ENCODE data around the gene LACC1. TPM values are rescaled to one million over a fixed set of nuclear protein-coding genes. Genes with fewer than 3 reads are reported as not detected.

LACC1 gene
- total RNA-seq, 1 donor from 2014 or later: 1.7 TPM

DNA sequence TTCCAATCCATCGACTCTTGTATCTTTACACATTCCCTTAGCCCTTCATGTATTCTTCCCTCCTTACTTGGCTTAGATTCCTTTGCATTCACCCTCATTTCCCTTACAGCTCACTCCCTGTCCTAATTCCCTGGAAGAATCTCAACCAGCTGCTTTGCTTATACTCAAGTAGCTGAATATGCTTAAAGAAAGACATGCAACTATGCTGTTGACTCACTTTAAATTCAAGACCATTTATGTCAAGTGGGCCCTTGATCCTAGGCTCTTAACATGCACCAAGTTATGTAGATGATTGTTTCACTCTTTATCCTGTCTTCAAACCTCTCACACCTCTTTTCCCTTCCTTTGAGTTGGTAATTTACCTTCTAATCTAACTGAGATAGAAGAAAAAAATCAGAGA is 7.5 kb upstream of the LACC1 start:
- no peak overlapping the region for H3K9ac ChIP-seq
- no peaks in the 10 kb centered on the region for H3K27me3 Mint-ChIP-seq (ENCODE audit: insufficient read depth, low read depth)
- peaks cover 2% of the 10 kb centered on the region for H3K36me3 Mint-ChIP-seq
- no peak overlapping the region for H3K27ac Mint-ChIP-seq
- DNase-seq (ENCODE audit: low spot score): no peak
- no peaks in the 10 kb centered on the region for H3K9me3 ChIP-seq (ENCODE audit: low read depth)
- H3K27ac ChIP-seq: no peak overlapping the region
- H3K4me2 ChIP-seq: no peak overlapping the region
- H3K4me3 Mint-ChIP-seq: no peak overlapping the region
- no peaks in the 10 kb centered on the region for H3K4me1 Mint-ChIP-seq
- H3K27me3 ChIP-seq: no peaks in the 10 kb centered on the region
- no peaks in the 10 kb centered on the region for H3K4me1 ChIP-seq
- no peak overlapping the region for H2AFZ ChIP-seq (replicated peaks)
- H3K36me3 ChIP-seq: no peaks in the 10 kb centered on the region
- H3F3A ChIP-seq (ENCODE audit: low read depth): peaks cover 9% of the 10 kb centered on the region
- H3K4me3 ChIP-seq: no peak overlapping the region
- no peaks in the 10 kb centered on the region for H3K79me2 ChIP-seq (ENCODE audit: low read depth)
- no peaks in the 10 kb centered on the region for H4K20me1 ChIP-seq (ENCODE audit: low read depth)
- TF ChIP-seq EZH2 (IDR thresholded peaks at IDR 0.05) (no peak), EZH2phosphoT487 (IDR thresholded peaks at IDR 0.05) (no peak)
- TF ChIP-seq, protein P1, sequence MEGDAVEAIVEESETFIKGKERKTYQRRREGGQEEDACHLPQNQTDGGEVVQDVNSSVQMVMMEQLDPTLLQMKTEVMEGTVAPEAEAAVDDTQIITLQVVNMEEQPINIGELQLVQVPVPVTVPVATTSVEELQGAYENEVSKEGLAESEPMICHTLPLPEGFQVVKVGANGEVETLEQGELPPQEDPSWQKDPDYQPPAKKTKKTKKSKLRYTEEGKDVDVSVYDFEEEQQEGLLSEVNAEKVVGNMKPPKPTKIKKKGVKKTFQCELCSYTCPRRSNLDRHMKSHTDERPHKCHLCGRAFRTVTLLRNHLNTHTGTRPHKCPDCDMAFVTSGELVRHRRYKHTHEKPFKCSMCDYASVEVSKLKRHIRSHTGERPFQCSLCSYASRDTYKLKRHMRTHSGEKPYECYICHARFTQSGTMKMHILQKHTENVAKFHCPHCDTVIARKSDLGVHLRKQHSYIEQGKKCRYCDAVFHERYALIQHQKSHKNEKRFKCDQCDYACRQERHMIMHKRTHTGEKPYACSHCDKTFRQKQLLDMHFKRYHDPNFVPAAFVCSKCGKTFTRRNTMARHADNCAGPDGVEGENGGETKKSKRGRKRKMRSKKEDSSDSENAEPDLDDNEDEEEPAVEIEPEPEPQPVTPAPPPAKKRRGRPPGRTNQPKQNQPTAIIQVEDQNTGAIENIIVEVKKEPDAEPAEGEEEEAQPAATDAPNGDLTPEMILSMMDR (IDR thresholded peaks at IDR 0.05): no peak
- H3K9me3 Mint-ChIP-seq: no peaks in the 10 kb centered on the region

DNA sequence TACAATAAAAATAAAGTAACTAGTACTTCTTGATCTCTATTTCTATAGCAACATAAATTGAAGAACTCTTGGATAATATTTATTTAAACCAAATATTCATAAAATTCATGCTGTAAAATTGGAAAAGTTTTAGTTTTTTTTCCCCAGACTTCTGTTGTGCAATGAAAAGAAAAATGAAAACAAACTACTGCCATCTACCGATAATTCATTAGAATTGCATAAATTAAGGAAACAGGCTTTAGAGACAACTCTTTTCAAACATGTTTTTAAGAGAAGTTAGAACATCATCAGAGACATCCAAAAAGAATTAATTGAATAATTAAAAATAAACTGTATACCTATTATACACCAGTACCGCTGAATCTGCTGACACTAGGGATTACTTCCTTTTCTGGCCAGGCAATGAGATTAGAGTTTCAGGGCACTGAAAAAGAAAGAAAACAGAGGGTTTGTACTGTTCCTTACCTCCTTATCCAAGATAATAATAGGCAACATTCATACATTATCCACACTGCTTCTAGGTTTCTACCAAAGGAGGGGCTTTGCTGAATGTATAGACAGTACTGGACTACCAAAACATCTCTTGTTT is 5.1 kb upstream of the LACC1 start:
- Histone ChIP-seq H3K4me3 (no peak overlapping the region), H3K79me2 (ENCODE audit: low read depth) (peaks cover 7% of the 10 kb centered on the region), H3K27me3 (peaks cover 1% of the 10 kb centered on the region), H2AFZ (replicated peaks) (no peak overlapping the region), H3F3A (ENCODE audit: low read depth) (peaks cover 9% of the 10 kb centered on the region), H3K4me1 (peaks cover 11% of the 10 kb centered on the region), H3K27ac (no peak overlapping the region), H3K36me3 (no peaks in the 10 kb centered on the region), H3K9me3 (ENCODE audit: low read depth) (no peaks in the 10 kb centered on the region), H4K20me1 (ENCODE audit: low read depth) (no peaks in the 10 kb centered on the region), H3K9ac (no peak overlapping the region), H3K4me2 (no peak overlapping the region)
- Mint-ChIP-seq H3K27me3 (ENCODE audit: insufficient read depth, low read depth) (peaks cover 3% of the 10 kb centered on the region), H3K27ac (no peak overlapping the region), H3K36me3 (no peaks in the 10 kb centered on the region), H3K9me3 (no peaks in the 10 kb centered on the region), H3K4me3 (no peak overlapping the region), H3K4me1 (peaks cover 8% of the 10 kb centered on the region)
- DNase-seq (ENCODE audit: low spot score): no peak
- TF ChIP-seq EZH2 (IDR thresholded peaks at IDR 0.05): no peak
- TF ChIP-seq, protein P1 (IDR thresholded peaks at IDR 0.05): peak; percentile 68
- TF ChIP-seq EZH2phosphoT487 (IDR thresholded peaks at IDR 0.05): no peak

DNA sequence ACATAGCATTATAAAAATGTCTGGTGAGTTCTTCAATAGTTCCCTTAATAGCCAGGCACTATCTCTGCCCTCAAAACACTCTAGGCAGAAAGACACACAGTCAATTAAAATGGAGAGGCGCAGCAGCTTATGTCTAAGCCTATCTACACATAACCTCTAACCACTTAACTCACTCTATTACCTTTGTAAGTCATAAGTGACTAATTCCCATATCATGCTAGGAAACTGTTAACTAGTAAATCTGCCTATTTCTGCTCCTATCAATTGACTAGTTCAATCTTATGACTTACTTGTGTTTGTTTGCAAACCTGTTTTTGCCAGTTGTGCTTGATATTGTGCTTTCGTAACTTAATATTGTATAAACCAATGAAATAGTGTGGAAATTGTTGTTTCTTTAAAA is 3.3 kb upstream of the LACC1 start:
- no peak for DNase-seq (ENCODE audit: low spot score)
- no peak for TF ChIP-seq EZH2 (IDR thresholded peaks at IDR 0.05)
- TF ChIP-seq, protein P1 (IDR thresholded peaks at IDR 0.05): no peak
- no peak for TF ChIP-seq EZH2phosphoT487 (IDR thresholded peaks at IDR 0.05)
- no peaks in the 10 kb centered on the region for H3K36me3 ChIP-seq
- H3K9ac ChIP-seq: no peak overlapping the region
- H2AFZ ChIP-seq (replicated peaks): no peak overlapping the region
- peaks cover 11% of the 10 kb centered on the region for H3K4me1 ChIP-seq
- Mint-ChIP-seq H3K4me1 (peaks cover 13% of the 10 kb centered on the region), H3K9me3 (no peaks in the 10 kb centered on the region), H3K36me3 (no peaks in the 10 kb centered on the region), H3K27ac (no peak overlapping the region), H3K4me3 (no peak overlapping the region), H3K27me3 (ENCODE audit: insufficient read depth, low read depth) (peaks cover 9% of the 10 kb centered on the region)
- H3K27ac ChIP-seq: no peak overlapping the region
- no peaks in the 10 kb centered on the region for H4K20me1 ChIP-seq (ENCODE audit: low read depth)
- H3K4me3 ChIP-seq: no peak overlapping the region
- H3K9me3 ChIP-seq (ENCODE audit: low read depth): no peaks in the 10 kb centered on the region
- H3F3A ChIP-seq (ENCODE audit: low read depth): peaks cover 9% of the 10 kb centered on the region
- no peak overlapping the region for H3K4me2 ChIP-seq
- peaks cover 7% of the 10 kb centered on the region for H3K79me2 ChIP-seq (ENCODE audit: low read depth)
- H3K27me3 ChIP-seq: peaks cover 19% of the 10 kb centered on the region

All from neural progenitor cell (in vitro differentiated cells).